ENCODE measurements around the gene SETD7. TPM values are rescaled to one million over a fixed set of nuclear protein-coding genes. Genes with fewer than 3 reads are reported as not detected.
A peak's percentile ranks its signal among the peaks of the same experiment; 100 is the strongest.

Gene SETD7
- total RNA-seq, 6 experiments from 2014 or later: 31.6 to 53.7 (median 45.4) TPM

DNA sequence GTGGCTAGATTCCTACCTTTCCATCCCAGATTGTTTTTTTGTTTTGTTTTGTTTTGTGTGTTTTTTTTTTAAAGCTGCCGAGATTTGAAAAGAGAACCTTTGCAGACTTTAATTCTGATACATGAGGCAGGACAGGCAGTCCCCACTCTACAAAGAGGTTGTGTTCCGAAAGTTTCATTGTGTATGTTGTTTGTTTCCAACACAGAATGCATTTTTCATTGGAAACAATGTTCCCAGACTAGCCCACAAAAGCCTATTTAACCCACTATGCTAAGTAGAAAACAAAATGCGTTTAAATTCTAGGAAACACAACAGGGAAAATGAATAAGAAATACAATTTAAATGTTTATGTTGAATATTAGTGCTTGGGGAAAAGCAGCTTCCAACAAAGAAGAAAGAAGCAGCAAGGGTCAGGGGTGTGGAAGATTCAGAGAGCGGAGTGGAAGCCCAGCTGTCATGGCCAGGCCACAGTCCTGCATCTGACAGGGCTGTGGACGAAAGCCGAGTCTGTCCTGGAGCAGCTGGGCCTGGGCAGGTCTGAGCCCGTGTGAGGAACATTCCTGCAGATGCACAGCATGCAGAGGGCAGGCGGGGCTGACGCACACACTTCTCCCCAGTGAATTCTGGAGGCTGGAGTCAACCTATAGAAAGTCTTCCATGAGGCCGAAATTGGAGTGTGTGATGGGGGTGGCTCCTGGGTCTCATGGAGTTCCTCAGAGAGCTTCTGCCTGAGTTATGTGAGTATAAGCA is 12.4 kb upstream of the SETD7 start:
- no peaks in the 10 kb centered on the region for H3K27me3 ChIP-seq
- 89% methylated on average over 6 of the region's 10 CpGs for WGBS (ENCODE audit: insufficient coverage, low coverage, low lambda C conversion rate, missing lambda C conversion rate)
- DNase-seq (no peak), ATAC-seq (no peak)
- no peaks in the 10 kb centered on the region for H3K4me1 ChIP-seq
- H3K36me3 ChIP-seq: no peaks in the 10 kb centered on the region
- H3K27ac ChIP-seq: no peak overlapping the region
- no peaks in the 10 kb centered on the region for H3K9me3 ChIP-seq
- no peak for TF ChIP-seq POLR2A (IDR thresholded peaks at IDR 0.05)
- TF ChIP-seq, protein P1, sequence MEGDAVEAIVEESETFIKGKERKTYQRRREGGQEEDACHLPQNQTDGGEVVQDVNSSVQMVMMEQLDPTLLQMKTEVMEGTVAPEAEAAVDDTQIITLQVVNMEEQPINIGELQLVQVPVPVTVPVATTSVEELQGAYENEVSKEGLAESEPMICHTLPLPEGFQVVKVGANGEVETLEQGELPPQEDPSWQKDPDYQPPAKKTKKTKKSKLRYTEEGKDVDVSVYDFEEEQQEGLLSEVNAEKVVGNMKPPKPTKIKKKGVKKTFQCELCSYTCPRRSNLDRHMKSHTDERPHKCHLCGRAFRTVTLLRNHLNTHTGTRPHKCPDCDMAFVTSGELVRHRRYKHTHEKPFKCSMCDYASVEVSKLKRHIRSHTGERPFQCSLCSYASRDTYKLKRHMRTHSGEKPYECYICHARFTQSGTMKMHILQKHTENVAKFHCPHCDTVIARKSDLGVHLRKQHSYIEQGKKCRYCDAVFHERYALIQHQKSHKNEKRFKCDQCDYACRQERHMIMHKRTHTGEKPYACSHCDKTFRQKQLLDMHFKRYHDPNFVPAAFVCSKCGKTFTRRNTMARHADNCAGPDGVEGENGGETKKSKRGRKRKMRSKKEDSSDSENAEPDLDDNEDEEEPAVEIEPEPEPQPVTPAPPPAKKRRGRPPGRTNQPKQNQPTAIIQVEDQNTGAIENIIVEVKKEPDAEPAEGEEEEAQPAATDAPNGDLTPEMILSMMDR (IDR thresholded peaks at IDR 0.05): no peak
- intact Hi-C loops (cut with DNase I): no loop called here
- H3K4me3 ChIP-seq: no peak overlapping the region

GRCh38 chr4:139567159-139567870 is 11.3 kb upstream of the SETD7 start:
- H3K9me3 ChIP-seq: no peaks in the 10 kb centered on the region
- no peak overlapping the region for H3K27ac ChIP-seq
- ATAC-seq: no peak
- TF ChIP-seq POLR2A (IDR thresholded peaks at IDR 0.05): no peak
- TF ChIP-seq, protein P1 (IDR thresholded peaks at IDR 0.05): no peak
- WGBS (ENCODE audit: insufficient coverage, low coverage, low lambda C conversion rate, missing lambda C conversion rate): 86% methylated on average over 6 of the region's 7 CpGs
- intact Hi-C loops (cut with DNase I): no loop called here
- no peaks in the 10 kb centered on the region for H3K36me3 ChIP-seq
- no peak for DNase-seq
- no peak overlapping the region for H3K4me3 ChIP-seq
- no peaks in the 10 kb centered on the region for H3K27me3 ChIP-seq
- peaks cover 0 to 10% (median 4%) of the 10 kb centered on the region in 4 donors for H3K4me1 ChIP-seq

- no peak for DNase-seq
- Histone ChIP-seq H3K27ac (no peak overlapping the region), H3K27me3 (no peaks in the 10 kb centered on the region), H3K4me1 (peaks cover 0 to 25% (median 7%) of the 10 kb centered on the region in 4 donors), H3K4me3 (no peak overlapping the region), H3K9me3 (no peaks in the 10 kb centered on the region), H3K36me3 (no peaks in the 10 kb centered on the region)
- intact Hi-C loops (cut with DNase I): no loop called here
- peak; percentile 22 to 38 (median 36) for ATAC-seq
- no CpG with 5 or more reads among the region's 1 CpG for WGBS (ENCODE audit: insufficient coverage, low coverage, low lambda C conversion rate, missing lambda C conversion rate)
- TF ChIP-seq, protein P1 (IDR thresholded peaks at IDR 0.05): peak in 3 of 4 donors; percentile 20 to 41 (median 22)
- no peak for TF ChIP-seq POLR2A (IDR thresholded peaks at IDR 0.05)
These were observed 8.5 kb upstream of the SETD7 start for GRCh38 chr4:139564502-139564901.

- 100% methylated on average over 1 of the region's 2 CpGs for WGBS (ENCODE audit: insufficient coverage, low coverage, low lambda C conversion rate, missing lambda C conversion rate)
These were observed 7.5 kb upstream of the SETD7 start for GRCh38 chr4:139563515-139563914.

More at GRCh38 chr4:139563515-139563914, 7.5 kb upstream of the SETD7 start:
- H3K9me3 ChIP-seq: no peaks in the 10 kb centered on the region
- H3K4me3 ChIP-seq: no peak overlapping the region
- peaks cover 0 to 31% (median 12%) of the 10 kb centered on the region in 4 donors for H3K4me1 ChIP-seq
- H3K27me3 ChIP-seq: no peaks in the 10 kb centered on the region
- TF ChIP-seq POLR2A (IDR thresholded peaks at IDR 0.05): no peak
- TF ChIP-seq, protein P1 (IDR thresholded peaks at IDR 0.05): no peak
- ATAC-seq: no peak
- no peak overlapping the region for H3K27ac ChIP-seq
- H3K36me3 ChIP-seq: no peaks in the 10 kb centered on the region
- intact Hi-C loops (cut with DNase I): no loop called here
- no peak for DNase-seq
